ENCODE measurements around the gene WASF3.

DNA sequence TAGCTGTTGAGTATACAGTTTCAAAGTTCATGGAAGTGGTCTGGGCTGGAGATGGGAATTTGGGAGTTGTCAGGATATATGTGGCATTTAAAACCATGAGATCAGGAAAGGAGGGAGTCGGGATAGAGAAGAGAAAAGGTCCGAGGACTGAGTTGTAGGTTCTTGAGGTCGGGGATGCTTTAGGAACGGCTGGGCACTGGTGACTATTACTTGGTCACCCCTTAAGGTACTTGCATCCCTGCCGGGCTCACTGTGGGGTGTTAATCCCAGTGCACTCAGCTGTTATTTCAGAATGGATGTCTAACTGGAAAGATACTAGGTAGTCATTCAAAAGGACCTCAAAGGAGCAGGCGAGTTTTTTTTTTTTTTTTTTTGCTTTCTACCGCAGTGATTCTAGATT is 34.2 kb downstream of the WASF3 start:
- TF ChIP-seq, protein P1, sequence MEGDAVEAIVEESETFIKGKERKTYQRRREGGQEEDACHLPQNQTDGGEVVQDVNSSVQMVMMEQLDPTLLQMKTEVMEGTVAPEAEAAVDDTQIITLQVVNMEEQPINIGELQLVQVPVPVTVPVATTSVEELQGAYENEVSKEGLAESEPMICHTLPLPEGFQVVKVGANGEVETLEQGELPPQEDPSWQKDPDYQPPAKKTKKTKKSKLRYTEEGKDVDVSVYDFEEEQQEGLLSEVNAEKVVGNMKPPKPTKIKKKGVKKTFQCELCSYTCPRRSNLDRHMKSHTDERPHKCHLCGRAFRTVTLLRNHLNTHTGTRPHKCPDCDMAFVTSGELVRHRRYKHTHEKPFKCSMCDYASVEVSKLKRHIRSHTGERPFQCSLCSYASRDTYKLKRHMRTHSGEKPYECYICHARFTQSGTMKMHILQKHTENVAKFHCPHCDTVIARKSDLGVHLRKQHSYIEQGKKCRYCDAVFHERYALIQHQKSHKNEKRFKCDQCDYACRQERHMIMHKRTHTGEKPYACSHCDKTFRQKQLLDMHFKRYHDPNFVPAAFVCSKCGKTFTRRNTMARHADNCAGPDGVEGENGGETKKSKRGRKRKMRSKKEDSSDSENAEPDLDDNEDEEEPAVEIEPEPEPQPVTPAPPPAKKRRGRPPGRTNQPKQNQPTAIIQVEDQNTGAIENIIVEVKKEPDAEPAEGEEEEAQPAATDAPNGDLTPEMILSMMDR (IDR thresholded peaks at IDR 0.05): no peak
- TF ChIP-seq POLR2A (IDR thresholded peaks at IDR 0.05): no peak
